ENCODE results near the gene TUBG1. TPM values are rescaled to one million over a fixed set of nuclear protein-coding genes. Genes with fewer than 3 reads are reported as not detected.

Gene TUBG1
- total RNA-seq = 10 to 100 TPM; 19.8 to 64.4 (median 37.9) TPM

- Histone ChIP-seq H3K9me3 (no peaks in the 10 kb centered on the region), H3K4me1 (peaks cover 0 to 32% (median 12%) of the 10 kb centered on the region in 4 donors), H3K27ac (peak within 1 kb of the TSS; percentile 88 to 98 (median 92))
Measured at GRCh38 chr17:42609182-42609813, at the start of gene TUBG1, which contains the start of gene RETREG3. Gene TUBG1, plus strand, starts transcription at chr17:42609683. Its CDS starts 55 bp downstream, at chr17:42609738. Gene RETREG3, minus strand, starts transcription at chr17:42609374. Its CDS starts 50 bp downstream, at chr17:42609324.

GRCh38 chr17:42560246-42560645, 49.2 kb upstream of the TUBG1 start:
- TF ChIP-seq POLR2A (IDR thresholded peaks at IDR 0.05) (no peak), CTCF (IDR thresholded peaks at IDR 0.05) (no peak)
- peaks cover 0 to 18% (median 0%) of the 10 kb centered on the region in 3 donors for H3K36me3 ChIP-seq
- no peak overlapping the region for H3K27ac ChIP-seq
- no peak overlapping the region for H3K4me3 ChIP-seq
- no peak for DNase-seq
- no peaks in the 10 kb centered on the region for H3K27me3 ChIP-seq
- H3K4me1 ChIP-seq = peaks cover 0 to 39% (median 23%) of the 10 kb centered on the region in 4 donors
- no peaks in the 10 kb centered on the region for H3K9me3 ChIP-seq

More at GRCh38 chr17:42609182-42609813, at the start of gene TUBG1, which contains the start of gene RETREG3:
- Histone ChIP-seq H3K4me3 (peak within 1 kb of the TSS; percentile 77 to 95 (median 93)), H3K36me3 (peaks cover 0 to 17% (median 0%) of the 10 kb centered on the region in 3 donors), H3K27me3 (no peaks in the 10 kb centered on the region)
- DNase-seq = peak; percentile 97 to 99 (median 99)
- TF ChIP-seq POLR2A (IDR thresholded peaks at IDR 0.05) = peak; percentile 85 to 90
- peak in 3 of 6 experiments; percentile 41 to 55 (median 50) for TF ChIP-seq CTCF (IDR thresholded peaks at IDR 0.05)

GRCh38 chr17:42561897-42562387, 47.5 kb upstream of the TUBG1 start, which contains the start of gene COASY:
Gene COASY, plus strand, starts transcription at chr17:42562148. Its CDS starts 475 bp downstream, at chr17:42562623.
- Histone ChIP-seq H3K9me3 (no peaks in the 10 kb centered on the region), H3K27ac (peak within 1 kb of the TSS; percentile 80 to 86 (median 84)), H3K36me3 (peaks cover 0 to 27% (median 0%) of the 10 kb centered on the region in 3 donors), H3K27me3 (no peaks in the 10 kb centered on the region), H3K4me3 (peak within 1 kb of the TSS; percentile 68 to 86 (median 76)), H3K4me1 (peaks cover 0 to 36% (median 25%) of the 10 kb centered on the region in 4 donors)
- peak; percentile 57 to 61 for TF ChIP-seq POLR2A (IDR thresholded peaks at IDR 0.05)
- no peak for TF ChIP-seq CTCF (IDR thresholded peaks at IDR 0.05)
- DNase-seq = peak; percentile 94 to 98 (median 95)

- Histone ChIP-seq H3K27ac (peak overlapping the region; percentile 80 to 86 (median 84)), H3K36me3 (peaks cover 0 to 27% (median 0%) of the 10 kb centered on the region in 3 donors), H3K9me3 (no peaks in the 10 kb centered on the region), H3K4me3 (peak overlapping the region; percentile 68 to 86 (median 76)), H3K27me3 (no peaks in the 10 kb centered on the region), H3K4me1 (peaks cover 0 to 36% (median 26%) of the 10 kb centered on the region in 4 donors)
- TF ChIP-seq CTCF (IDR thresholded peaks at IDR 0.05) (no peak), POLR2A (IDR thresholded peaks at IDR 0.05) (no peak)
- DNase-seq = no peak
Measured at GRCh38 chr17:42562388-42563142, 46.9 kb upstream of the TUBG1 start.

- no peak for DNase-seq
- H3K9me3 ChIP-seq = no peaks in the 10 kb centered on the region
- peaks cover 0 to 40% (median 32%) of the 10 kb centered on the region in 4 donors for H3K4me1 ChIP-seq
- H3K4me3 ChIP-seq = peak overlapping the region; percentile 68 to 86 (median 76)
- peaks cover 0 to 27% (median 0%) of the 10 kb centered on the region in 3 donors for H3K36me3 ChIP-seq
- TF ChIP-seq CTCF (IDR thresholded peaks at IDR 0.05) = no peak
- TF ChIP-seq POLR2A (IDR thresholded peaks at IDR 0.05) = no peak
- H3K27me3 ChIP-seq = no peaks in the 10 kb centered on the region
- peak overlapping the region; percentile 80 to 86 (median 84) for H3K27ac ChIP-seq
Measured at GRCh38 chr17:42563143-42563509, 46.4 kb upstream of the TUBG1 start.
